ENCODE measurements around the gene DEGS1.

DNA sequence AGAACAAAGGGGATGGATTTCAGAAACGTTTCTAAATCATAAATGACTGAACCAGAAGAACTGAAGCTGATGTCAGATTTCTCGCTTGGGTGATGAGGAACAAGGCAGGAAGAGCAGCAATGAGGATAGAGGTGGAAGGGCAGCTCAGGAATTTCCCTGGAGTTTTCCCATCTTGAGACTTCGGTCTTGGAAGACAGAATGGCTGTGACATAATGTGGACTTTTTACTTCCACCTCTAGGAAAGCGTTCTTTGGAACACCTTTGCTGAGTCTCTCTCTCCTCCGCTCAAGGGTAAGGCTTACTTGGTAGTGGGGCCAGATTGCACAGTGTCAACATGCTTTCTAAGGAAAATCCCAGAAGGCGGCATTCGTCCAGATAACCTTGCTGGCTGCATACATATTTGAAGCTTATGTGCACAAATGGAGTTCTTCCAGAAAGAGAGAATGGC is 36.6 kb downstream of the DEGS1 start:
- TF ChIP-seq, protein P1, sequence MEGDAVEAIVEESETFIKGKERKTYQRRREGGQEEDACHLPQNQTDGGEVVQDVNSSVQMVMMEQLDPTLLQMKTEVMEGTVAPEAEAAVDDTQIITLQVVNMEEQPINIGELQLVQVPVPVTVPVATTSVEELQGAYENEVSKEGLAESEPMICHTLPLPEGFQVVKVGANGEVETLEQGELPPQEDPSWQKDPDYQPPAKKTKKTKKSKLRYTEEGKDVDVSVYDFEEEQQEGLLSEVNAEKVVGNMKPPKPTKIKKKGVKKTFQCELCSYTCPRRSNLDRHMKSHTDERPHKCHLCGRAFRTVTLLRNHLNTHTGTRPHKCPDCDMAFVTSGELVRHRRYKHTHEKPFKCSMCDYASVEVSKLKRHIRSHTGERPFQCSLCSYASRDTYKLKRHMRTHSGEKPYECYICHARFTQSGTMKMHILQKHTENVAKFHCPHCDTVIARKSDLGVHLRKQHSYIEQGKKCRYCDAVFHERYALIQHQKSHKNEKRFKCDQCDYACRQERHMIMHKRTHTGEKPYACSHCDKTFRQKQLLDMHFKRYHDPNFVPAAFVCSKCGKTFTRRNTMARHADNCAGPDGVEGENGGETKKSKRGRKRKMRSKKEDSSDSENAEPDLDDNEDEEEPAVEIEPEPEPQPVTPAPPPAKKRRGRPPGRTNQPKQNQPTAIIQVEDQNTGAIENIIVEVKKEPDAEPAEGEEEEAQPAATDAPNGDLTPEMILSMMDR (IDR thresholded peaks at IDR 0.05) = no peak
- no peak for TF ChIP-seq POLR2A (IDR thresholded peaks at IDR 0.05)
